Activated T-cell treated with anti-CD3 and anti-CD28 coated beads, Interleukin-2, amount 50 U/mL, for 72 hours (primary cell): Measurements from ENCODE around the gene TIGD2. TPM values are rescaled to one million over a fixed set of nuclear protein-coding genes. Genes with fewer than 3 reads are reported as not detected.
"Not testable (repeated sequence)": the region's sequence is repeated elsewhere in the genome, so short reads cannot be mapped to it uniquely, and the experiment has no call there.

Experiments
- ATAC-seq, 2 donors: fragments of 150-1000 bp; cut with Tn5 transposase; replicated peaks in 1 of 2; 2 replicates each; pipeline ENCODE4 v1.10.0; 2021; ENCODE audit warnings: moderate library complexity in 2 of 2, mild to moderate bottlenecking in 1 of 2
- DNase-seq, 2 donors: peaks; one replicate each; pipeline ENCODE4 v3.0.0; 2021 to 2022; ENCODE audit warnings: mixed read lengths in 1 of 2
- H3K27ac Mint-ChIP-seq: one replicate; pipeline ENCODE4 v1.8.0; 2022; ENCODE audit warnings: mild to moderate bottlenecking, moderate library complexity, mixed read lengths
- H3K27me3 Mint-ChIP-seq: one replicate; pipeline ENCODE4 v1.8.0; 2022; ENCODE audit warnings: low read depth, mixed read lengths
- H3K36me3 Mint-ChIP-seq, 2 donors: one replicate each; pipeline ENCODE4 v1.8.0; 2022; ENCODE audit warnings: mixed read lengths in 2 of 2, mild to moderate bottlenecking in 1 of 2; ENCODE audit not compliant: insufficient read depth in 2 of 2
- H3K4me1 Mint-ChIP-seq: one replicate; pipeline ENCODE4 v1.8.0; 2022; ENCODE audit warnings: low read depth, mixed read lengths
- H3K4me3 Mint-ChIP-seq, 2 donors: one replicate each; pipeline ENCODE4 v1.8.0; 2022; ENCODE audit warnings: mild to moderate bottlenecking in 2 of 2, mixed read lengths in 2 of 2, moderate library complexity in 2 of 2
- H3K9me3 Mint-ChIP-seq, 2 donors: one replicate each; pipeline ENCODE4 v1.8.0; 2022; ENCODE audit warnings: mixed read lengths in 2 of 2
- total RNA-seq, 2 donors: library from RNA; stranded (reverse); gene quantifications; one replicate each; pipeline ENCODE4 v1.2.3, GENCODE V29; 2022

TIGD2 gene
- total RNA-seq, 2 donors from 2014 or later, result 3.3 to 4.5 TPM

DNA sequence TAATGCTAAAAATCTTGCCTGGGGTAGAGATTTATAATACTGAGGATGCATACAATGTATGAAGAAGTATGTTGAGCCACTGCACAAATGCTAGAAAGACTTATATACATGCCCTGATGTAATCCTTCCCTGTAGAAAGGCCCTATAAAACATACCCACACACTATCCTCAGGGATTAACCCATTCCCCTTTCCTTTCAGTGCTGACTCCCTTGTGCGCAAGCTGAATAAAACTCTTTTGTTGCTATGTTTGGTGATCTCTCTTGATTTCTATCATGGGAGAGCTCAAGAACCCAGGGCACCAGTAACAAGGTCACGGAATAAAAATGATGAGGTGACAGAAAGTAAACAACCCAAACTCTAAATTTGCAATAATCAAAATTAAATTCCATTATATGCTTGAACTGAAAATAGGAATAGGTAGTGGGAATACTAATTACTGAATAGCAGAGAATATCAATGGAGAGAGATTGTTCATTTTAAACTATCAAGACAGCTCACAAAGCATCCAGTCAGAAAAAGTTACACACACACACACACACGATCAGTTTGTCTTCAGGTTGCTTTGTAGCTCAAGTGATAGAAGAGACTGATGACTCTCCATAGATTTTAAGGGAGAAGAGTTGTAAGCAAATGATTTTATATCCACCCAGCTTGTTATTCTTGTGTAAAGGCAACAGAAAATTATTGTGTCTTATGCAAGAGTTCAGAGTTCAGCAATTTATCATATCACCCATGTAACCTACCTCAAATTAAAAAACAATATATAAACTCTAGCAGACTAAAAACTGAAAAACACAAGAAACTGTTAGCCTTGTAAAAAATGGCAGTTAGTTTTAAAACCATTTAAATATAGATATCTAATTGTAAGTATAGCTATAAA lies 14.8 kb downstream of the TIGD2 start:
- ATAC-seq, result no peak
- Mint-ChIP-seq H3K27ac (no peak overlapping the region), H3K27me3 (no peaks in the 10 kb centered on the region), H3K9me3 (no peaks in the 10 kb centered on the region), H3K4me3 (no peak overlapping the region), H3K36me3 (no peaks in the 10 kb centered on the region), H3K4me1 (no peaks in the 10 kb centered on the region)
- DNase-seq, result no peak

DNA sequence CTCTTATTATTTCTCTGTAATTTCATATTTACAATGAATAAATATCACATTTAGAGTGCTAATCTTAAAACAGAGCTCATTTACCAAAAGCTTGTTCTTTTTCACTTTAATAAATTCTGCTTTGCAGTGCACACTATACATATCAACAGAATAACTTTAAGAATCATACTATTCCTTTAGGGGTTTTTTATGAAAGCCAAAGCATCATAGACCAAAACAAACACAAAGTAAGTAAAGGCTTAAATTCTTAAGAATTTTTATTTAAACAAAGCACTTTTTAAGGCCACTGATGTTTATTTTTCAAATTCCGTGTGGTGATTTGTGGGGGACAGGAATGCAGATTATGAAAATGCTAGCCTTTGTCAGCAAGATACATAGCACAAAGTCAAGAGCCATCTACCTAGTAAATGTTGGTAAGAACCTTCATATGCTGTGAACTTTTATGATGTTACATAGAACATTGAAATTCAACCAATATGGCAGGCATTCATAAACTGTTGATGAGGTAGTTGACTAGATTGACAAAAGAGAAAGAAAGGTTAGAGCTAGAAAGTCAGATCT lies 17.8 kb downstream of the TIGD2 start:
- no peak overlapping the region for H3K4me3 Mint-ChIP-seq
- DNase-seq (no peak), ATAC-seq (no peak)
- no peaks in the 10 kb centered on the region for H3K27me3 Mint-ChIP-seq
- H3K27ac Mint-ChIP-seq, result no peak overlapping the region
- H3K9me3 Mint-ChIP-seq, result no peaks in the 10 kb centered on the region
- no peaks in the 10 kb centered on the region for H3K36me3 Mint-ChIP-seq
- H3K4me1 Mint-ChIP-seq, result no peaks in the 10 kb centered on the region

DNA sequence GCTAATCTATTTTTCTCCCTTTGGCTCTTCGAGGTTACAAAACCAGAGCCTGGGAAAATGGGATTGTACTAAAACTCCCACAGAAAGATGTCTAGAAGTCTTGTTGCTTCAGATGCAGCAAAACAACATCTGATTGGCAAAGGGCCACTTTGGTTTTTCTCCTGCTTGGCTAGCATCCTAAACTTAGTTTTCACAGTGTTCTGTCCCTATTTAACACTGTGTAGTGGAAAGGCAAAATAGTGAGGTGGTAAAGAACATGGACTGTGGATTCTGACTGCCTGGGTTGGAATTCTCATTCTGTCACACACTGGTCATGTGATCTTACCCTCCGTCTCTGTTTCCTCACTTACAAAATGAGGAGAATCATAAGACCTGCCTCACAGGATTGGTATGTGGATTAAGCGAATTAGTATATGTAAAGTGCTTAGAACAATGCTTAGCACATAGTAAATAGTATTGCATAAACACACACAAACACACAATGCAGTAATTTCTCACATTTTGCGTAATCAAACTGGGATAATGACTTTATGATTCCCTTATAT lies 23.5 kb downstream of the TIGD2 start:
- Mint-ChIP-seq H3K4me3 (no peak overlapping the region), H3K4me1 (peaks cover 4% of the 10 kb centered on the region), H3K27ac (no peak overlapping the region), H3K27me3 (no peaks in the 10 kb centered on the region), H3K9me3 (no peaks in the 10 kb centered on the region), H3K36me3 (no peaks in the 10 kb centered on the region)
- no peak for ATAC-seq
- DNase-seq, result no peak

DNA sequence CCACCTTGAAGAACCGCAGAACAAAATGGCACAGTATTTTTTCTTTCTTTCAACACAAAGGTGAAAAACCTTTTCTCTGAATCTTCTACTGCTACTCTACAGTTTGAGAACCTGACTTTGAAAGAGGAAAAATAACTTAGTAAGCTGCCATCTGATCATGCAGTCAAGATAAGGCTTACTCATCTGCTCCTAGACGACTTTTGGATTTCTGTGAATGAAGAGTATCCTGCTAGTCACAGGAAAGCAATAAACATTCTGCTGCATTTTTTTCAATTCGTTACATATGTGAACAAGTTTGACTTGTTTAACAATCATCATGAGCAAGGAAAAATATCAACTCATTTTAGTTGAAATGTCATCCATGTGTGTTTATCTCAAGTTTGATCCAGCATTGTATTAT lies 25.2 kb downstream of the TIGD2 start:
- DNase-seq (no peak), ATAC-seq (no peak)
- no peaks in the 10 kb centered on the region for H3K36me3 Mint-ChIP-seq
- H3K4me3 Mint-ChIP-seq, result no peak overlapping the region
- H3K4me1 Mint-ChIP-seq, result peaks cover 4% of the 10 kb centered on the region
- no peaks in the 10 kb centered on the region for H3K9me3 Mint-ChIP-seq
- H3K27ac Mint-ChIP-seq, result no peak overlapping the region
- no peaks in the 10 kb centered on the region for H3K27me3 Mint-ChIP-seq

DNA sequence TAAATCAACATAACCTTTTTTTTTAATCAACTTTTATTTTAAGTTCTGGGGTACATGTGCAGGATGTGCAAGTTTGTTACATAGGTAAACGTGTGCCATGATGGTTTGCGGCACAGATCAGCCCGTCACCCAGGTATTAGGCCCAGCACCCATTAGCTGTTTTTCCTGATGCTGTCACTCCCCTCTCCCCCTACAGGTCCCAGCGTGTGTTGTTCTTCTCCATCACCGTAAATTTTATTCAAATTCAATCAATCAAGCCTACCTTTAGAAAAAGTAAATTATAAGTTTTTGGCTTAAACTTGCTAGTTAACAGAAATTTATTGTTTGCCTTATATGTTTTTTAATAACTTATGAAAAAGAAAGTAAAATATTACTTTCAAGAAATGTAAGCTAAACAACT lies 25.9 kb downstream of the TIGD2 start:
- no peak for ATAC-seq
- Mint-ChIP-seq H3K36me3 (no peaks in the 10 kb centered on the region), H3K27me3 (no peaks in the 10 kb centered on the region), H3K27ac (no peak overlapping the region), H3K4me1 (peaks cover 4% of the 10 kb centered on the region), H3K9me3 (no peaks in the 10 kb centered on the region), H3K4me3 (no peak overlapping the region)
- DNase-seq, result no peak

DNA sequence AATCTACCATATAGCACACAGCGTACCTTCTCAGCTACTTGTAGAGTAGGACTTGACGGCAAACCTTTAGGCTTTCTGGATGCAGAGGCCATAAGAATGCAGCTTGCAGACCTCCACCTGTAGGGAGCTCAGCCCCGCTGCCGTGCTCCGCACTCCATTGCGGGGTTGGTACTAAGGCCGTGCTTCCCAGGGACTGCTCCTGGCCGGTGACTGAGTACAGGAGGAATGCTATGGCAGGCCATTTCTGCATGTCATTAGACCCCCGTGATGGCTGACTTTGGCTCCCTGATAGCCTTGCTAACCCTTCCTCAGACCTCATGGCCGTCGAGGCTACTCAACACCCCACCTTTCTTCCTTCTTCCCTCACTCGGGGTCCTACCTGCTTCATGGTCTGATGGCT lies 26.4 kb downstream of the TIGD2 start:
- H3K9me3 Mint-ChIP-seq, result no peaks in the 10 kb centered on the region
- no peak for DNase-seq
- H3K27me3 Mint-ChIP-seq, result no peaks in the 10 kb centered on the region
- H3K4me1 Mint-ChIP-seq, result peaks cover 4% of the 10 kb centered on the region
- no peaks in the 10 kb centered on the region for H3K36me3 Mint-ChIP-seq
- ATAC-seq, result no peak
- no peak overlapping the region for H3K27ac Mint-ChIP-seq
- H3K4me3 Mint-ChIP-seq, result no peak overlapping the region

DNA sequence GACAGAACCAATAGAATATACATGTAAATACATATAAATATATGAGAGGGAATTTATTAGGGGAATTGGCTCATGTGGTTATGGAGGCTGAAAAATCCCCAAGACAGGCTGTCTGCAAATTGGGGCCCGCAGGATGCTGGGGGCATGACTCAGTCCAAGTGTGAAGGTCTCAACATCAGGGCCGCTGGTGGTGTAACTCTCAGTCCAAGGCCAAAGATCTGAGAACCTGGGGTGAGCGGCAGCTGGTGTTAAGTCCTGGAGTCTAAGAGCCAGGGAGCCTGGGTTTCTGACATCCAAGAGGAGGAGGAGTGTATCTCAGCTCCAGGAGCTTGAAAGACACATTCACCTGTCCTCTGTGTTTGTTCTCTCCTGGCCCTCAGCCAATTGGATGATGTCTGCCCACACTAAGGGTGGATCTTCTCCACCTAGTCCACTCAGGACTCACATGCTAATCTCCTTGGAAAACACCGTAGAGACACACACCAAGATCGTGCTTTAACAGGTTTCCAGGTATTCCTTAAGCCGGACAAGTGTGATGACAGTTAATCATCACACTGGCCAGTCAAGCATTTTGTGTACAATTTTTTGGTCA lies 28.9 kb downstream of the TIGD2 start:
- no peaks in the 10 kb centered on the region for H3K27me3 Mint-ChIP-seq
- H3K27ac Mint-ChIP-seq, result no peak overlapping the region
- H3K4me3 Mint-ChIP-seq, result no peak overlapping the region
- peaks cover 0 to 4% of the 10 kb centered on the region in 2 donors for H3K9me3 Mint-ChIP-seq
- H3K4me1 Mint-ChIP-seq, result peaks cover 4% of the 10 kb centered on the region
- peaks cover 0 to 2% of the 10 kb centered on the region in 2 donors for H3K36me3 Mint-ChIP-seq
- ATAC-seq, result no peak
- no peak for DNase-seq

DNA sequence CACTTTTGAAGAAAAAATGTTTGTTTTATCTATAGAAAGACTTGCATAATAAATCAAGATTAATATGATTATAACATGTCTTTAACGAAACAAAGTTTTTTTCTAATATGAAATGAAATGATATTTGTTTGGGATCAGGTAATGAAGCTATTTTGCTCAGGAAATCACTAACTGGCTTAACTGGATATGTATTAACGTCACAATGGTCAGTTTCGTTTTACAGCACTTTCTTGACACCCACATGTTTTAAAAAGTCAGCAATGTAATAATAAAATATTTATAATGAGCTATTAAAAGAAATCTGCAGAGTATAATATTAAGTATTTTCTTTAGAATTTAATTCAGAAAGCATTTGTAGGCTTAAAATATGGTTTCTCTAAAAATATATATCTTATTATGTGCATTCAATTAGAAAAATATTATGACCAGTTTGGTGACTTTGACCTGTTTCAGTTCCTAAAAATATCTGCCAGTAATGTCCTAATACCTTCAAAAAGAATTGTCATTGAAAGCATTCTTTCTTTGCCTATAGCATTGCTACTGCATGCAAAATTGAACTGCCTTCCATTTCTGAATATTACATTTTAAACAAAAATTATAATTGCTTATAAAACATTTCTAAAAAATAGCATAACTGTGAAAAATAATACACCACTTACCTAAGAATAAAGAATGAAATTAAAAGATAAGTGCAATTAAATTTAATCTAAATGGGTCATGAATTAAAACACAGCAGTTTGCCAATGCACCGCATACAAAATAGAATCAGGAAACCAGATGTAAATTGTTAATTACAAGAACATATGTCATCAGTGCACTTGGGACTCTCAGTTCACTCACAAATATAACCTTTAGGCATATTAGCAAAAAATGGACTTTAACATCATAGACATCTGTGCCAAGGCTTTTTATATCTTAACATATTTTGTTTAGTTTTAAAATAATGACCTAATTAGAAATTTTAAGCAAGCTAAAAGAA lies 31.6 kb downstream of the TIGD2 start:
- DNase-seq, result no peak
- Mint-ChIP-seq H3K4me1 (no peaks in the 10 kb centered on the region), H3K27me3 (no peaks in the 10 kb centered on the region), H3K9me3 (peaks cover 0 to 4% of the 10 kb centered on the region in 2 donors), H3K4me3 (no peak overlapping the region), H3K36me3 (peaks cover 0 to 2% of the 10 kb centered on the region in 2 donors), H3K27ac (no peak overlapping the region)
- no peak for ATAC-seq

DNA sequence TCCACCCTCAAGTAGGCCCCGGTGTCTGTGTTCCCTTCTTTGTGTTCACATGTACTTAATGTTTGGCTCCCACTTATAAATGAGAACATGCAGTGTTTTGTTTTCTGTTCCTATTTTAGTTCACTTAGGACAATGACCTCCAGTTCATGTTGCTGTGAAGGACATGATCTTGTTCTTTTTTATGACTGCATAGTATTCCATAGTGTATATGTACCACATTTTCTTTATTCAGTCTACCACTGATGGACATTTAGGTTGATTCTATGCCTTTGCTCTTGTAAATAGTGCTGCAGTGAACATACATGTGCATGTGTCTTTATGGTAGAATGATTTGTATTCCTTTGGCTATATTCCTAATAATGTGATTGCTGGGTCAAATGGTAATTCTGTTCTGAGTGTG lies 33.3 kb downstream of the TIGD2 start:
- not testable (repeated sequence) for H3K4me3 Mint-ChIP-seq

DNA sequence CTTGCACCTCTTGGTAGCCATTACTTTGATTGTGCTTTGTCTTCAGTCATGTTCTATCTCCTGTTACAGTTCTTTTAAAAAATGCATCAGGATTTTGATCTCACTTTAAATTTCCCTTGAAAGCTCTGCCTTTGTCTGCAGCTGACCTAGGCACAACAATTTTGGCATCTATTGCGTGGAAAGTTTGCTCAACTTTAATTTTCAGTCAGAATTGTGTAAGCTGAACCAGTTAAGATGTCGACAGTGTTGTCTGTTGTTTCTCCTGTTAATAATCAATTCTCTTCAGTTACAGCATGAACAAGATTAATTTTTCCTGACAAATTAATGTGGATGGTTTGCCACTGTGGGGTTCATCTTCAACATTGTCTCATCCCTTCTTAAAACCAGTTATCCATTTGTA lies 34.9 kb downstream of the TIGD2 start:
- H3K27ac Mint-ChIP-seq, result no peak overlapping the region
- no peaks in the 10 kb centered on the region for H3K4me1 Mint-ChIP-seq
- no peak for DNase-seq
- no peaks in the 10 kb centered on the region for H3K27me3 Mint-ChIP-seq
- H3K9me3 Mint-ChIP-seq, result peaks cover 0 to 4% of the 10 kb centered on the region in 2 donors
- peaks cover 0 to 2% of the 10 kb centered on the region in 2 donors for H3K36me3 Mint-ChIP-seq
- no peak for ATAC-seq
- H3K4me3 Mint-ChIP-seq, result no peak overlapping the region

More for the DNA sequence above, 33.3 kb downstream of the TIGD2 start:
- H3K9me3 Mint-ChIP-seq, ATAC-seq, H3K4me1 Mint-ChIP-seq, DNase-seq, H3K27ac Mint-ChIP-seq, H3K36me3 Mint-ChIP-seq, H3K27me3 Mint-ChIP-seq: not testable (repeated sequence)

DNA sequence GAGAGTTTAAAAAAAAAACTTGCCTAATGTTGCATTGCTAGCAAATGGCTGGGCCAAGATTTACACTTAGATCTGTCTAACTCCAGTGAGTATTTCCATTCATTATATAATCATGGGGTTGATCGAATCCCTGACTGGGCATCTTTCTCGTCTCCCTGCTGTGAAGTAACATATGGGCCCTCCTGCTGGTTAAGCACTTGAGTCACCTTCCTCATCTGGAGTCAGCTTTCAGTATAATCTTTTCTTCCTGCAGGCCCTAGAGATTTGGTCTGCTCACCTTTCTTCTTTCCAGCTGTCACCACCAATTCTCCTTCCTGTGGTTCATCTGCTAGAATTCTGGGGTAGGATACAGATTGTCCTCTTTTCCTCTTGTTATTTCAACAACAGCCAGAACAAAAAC lies 41.6 kb downstream of the TIGD2 start:
- Mint-ChIP-seq H3K9me3 (no peaks in the 10 kb centered on the region), H3K4me3 (no peak overlapping the region), H3K27ac (no peak overlapping the region), H3K36me3 (peaks cover 0 to 3% of the 10 kb centered on the region in 2 donors), H3K27me3 (no peaks in the 10 kb centered on the region), H3K4me1 (no peaks in the 10 kb centered on the region)
- ATAC-seq (no peak), DNase-seq (no peak)

DNA sequence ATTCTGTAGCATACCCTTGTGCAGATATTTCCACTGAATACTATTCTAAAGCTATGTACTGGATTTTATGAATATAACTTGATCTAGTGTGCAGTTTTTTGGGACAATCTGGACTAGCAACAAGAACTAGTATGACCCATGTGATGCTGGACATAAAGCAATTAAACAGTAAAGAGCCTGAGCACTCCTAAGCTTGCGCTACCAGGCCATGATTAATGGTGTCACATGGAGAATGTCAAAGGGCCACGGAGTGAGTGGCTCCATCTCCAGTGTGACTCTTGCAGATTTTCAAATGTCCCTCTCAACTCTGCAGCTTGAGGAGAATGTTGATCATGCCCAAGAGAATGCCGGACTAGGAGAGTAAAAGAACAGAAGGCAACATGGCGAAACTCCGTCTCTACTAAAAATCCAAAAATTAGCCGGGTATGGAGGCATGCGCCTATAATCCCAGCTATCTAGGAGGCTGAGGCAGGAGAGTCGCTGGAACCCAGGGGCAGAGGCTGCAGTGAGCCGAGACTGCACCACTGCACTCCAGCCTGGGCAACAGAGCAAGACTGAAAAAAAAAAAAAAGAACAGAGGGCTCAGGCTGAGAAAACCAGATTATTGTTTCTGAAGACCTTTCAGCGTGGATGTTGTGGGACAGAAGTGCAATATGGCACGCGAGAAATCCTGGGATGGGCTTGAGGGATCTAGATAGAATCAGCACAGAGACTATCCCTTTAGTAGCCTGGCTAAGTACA lies 45.0 kb downstream of the TIGD2 start:
- ATAC-seq (peak; percentile 38 to 56), DNase-seq (no peak)
- Mint-ChIP-seq H3K9me3 (no peaks in the 10 kb centered on the region), H3K36me3 (peaks cover 0 to 3% of the 10 kb centered on the region in 2 donors), H3K27ac (no peak overlapping the region), H3K27me3 (no peaks in the 10 kb centered on the region), H3K4me3 (no peak overlapping the region), H3K4me1 (no peaks in the 10 kb centered on the region)
